GM12874 (cell line): ENCODE data around the gene HYAL2.

Experiments
- CTCF ChIP-seq: IDR thresholded peaks from 2 replicates; pipeline ENCODE4 v1.5.1; 2011; ENCODE audit warnings: low read depth, mild to moderate bottlenecking, control low read depth, low read length, moderate library complexity; ENCODE audit not compliant: insufficient read depth

The HYAL2 gene

DNA sequence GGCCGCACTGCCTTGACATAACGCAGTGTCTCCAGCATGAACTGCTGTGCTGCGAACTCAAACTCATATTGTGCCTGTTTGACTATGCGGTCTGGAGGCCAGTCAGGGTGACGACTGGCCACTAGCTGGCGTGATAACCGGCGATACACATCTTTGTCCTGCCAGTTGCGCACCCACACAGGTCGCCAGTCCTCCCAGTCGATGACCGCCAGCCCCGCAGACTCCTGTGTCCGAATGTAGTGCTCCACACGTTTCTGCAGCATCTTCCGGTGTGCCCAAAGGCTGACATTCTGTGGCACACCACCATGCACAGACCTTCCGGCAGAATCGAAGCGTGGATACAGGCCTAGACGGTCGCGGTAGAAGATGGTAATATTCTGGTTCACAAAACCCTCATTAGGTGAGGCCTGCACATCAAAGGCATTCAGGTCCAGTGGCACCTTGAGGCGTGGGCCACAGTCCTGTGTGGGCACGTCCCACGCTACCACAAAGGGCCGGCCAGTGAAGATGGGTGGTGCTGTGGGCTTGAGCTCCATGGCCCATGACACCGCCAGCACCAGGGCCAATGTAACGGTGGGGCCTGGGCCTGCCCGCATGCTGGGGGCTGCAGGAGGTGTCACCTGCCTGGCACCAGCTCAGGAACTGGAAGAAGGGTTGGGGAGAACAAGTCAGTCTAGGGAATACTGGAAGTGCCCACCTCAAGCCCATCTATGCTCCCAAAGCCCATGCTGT is 2.5 kb downstream of the HYAL2 start:
- TF ChIP-seq CTCF: no peak

GRCh38 chr3:50319181-50319893 is 3.2 kb downstream of the HYAL2 start:
- no peak for TF ChIP-seq CTCF

DNA sequence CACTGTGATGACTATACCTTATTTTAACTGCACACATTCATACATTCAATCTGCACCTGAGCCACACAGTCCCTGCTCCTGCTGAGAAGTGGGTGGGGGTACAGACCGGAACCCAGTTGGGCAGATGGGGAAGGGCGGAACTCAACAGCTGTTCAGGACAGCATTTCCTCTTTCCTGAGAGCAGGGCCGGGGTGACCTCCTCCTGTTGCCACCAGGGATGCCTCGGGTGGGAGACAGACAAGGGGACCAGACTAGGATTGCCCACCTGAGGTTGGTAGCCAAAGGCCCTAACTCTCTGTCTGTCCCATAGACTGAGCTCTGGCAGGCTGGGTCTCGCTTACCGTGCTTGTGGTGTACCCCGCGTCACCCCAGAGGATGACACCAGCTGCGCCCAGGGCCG is 3.9 kb downstream of the HYAL2 start:
- TF ChIP-seq CTCF: no peak

DNA sequence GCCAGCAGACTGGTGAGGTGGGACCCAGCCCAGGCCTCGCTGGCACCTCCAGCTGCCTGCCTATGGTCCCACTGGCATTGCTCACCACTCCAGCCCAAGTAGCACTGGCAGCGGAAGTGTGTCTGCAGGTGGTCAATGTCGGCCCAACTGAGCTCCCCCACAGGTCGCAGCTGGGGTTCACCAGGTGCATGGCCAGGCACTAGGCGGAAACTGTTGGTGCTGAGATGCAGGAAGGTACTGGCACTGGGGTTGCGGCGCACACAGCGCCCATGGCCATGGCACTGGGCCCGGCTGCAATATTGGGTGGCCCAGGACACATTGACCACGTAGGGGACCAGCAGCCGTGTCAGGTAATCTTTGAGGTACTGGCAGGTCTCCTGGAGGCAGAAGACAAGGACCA is 4.4 kb downstream of the HYAL2 start:
- TF ChIP-seq CTCF: no peak

DNA sequence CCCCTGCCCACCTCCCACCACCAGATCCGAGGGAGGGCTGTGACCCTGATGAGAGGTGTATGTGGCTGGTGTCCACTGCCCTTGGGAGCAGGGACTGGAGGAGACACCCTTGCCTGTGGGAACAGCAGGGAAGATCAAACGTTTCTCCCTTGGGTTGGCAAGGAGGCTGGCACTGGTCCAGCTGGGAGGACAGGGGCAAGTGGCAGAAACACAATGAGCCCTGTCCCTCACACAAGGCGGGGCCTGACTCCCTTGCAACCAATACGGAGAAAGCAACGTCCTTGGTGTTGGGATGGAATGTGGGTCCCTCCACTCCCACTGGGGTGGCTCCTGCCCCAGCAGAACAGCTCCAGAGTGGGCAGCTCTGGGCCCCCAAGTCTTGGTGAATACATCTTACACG is 5.2 kb downstream of the HYAL2 start:
- no peak for TF ChIP-seq CTCF

GRCh38 chr3:50316657-50317242 is 5.8 kb downstream of the HYAL2 start:
- TF ChIP-seq CTCF: no peak

GRCh38 chr3:50314816-50315215 is 7.7 kb downstream of the HYAL2 start:
- no peak for TF ChIP-seq CTCF
